Fibroblast of lung (primary cell): ENCODE measurements around the gene TMEM131. TPM values are rescaled to one million over a fixed set of nuclear protein-coding genes. Genes with fewer than 3 reads are reported as not detected.

Source experiments
- DNase-seq, 2 donors: peaks; one replicate each; pipeline versions ENCODE4 v3.0.0 to v3.0.0-alpha.2; 2010; ENCODE audit warnings: low read depth in 2 of 2
- H2AFZ ChIP-seq: 2 replicates; pipeline ENCODE4 v1.5.1; 2012; ENCODE audit warnings: low read length, control low read depth, inconsistent platforms
- H3K27ac ChIP-seq: 2 replicates; pipeline ENCODE4 v1.5.1; 2011; ENCODE audit warnings: low read length, control low read depth; ENCODE audit not compliant: insufficient read depth
- H3K27me3 ChIP-seq: 2 replicates; pipeline ENCODE4 v1.5.1; 2011; ENCODE audit warnings: mild to moderate bottlenecking, low read length; ENCODE audit not compliant: control insufficient read depth, insufficient read depth
- H3K36me3 ChIP-seq: 2 replicates; pipeline ENCODE4 v1.5.1; 2011; ENCODE audit warnings: low read length; ENCODE audit not compliant: control insufficient read depth, insufficient read depth
- H3K4me1 ChIP-seq: 2 replicates; pipeline ENCODE4 v1.5.1; 2011; ENCODE audit warnings: low read length; ENCODE audit not compliant: control insufficient read depth, insufficient read depth; ENCODE audit errors: extremely low read depth
- H3K4me2 ChIP-seq: 2 replicates; pipeline ENCODE4 v1.5.1; 2011; ENCODE audit warnings: low read length, control low read depth; ENCODE audit not compliant: insufficient read depth; ENCODE audit errors: extremely low read depth
- H3K4me3 ChIP-seq, 4 experiments: fragments of 200-600 bp in 1 of 4; sonication (generic) in 1 of 4; replicated peaks in 1 of 4; 2 replicates each; pipeline ENCODE4 v1.5.1; 2011 to 2016; ENCODE audit warnings: low read length in 4 of 4, low read depth in 3 of 4, mild to moderate bottlenecking in 3 of 4, control low read depth in 2 of 4, inconsistent platforms in 1 of 4, mixed read lengths in 1 of 4; ENCODE audit not compliant: insufficient read depth in 1 of 4; ENCODE audit errors: control extremely low read depth in 1 of 4
- H3K79me2 ChIP-seq: 2 replicates; pipeline ENCODE4 v1.5.1; 2012; ENCODE audit warnings: mild to moderate bottlenecking, low read length, inconsistent platforms; ENCODE audit not compliant: control insufficient read depth, insufficient read depth
- H3K9ac ChIP-seq: 2 replicates; pipeline ENCODE4 v1.5.1; 2011; ENCODE audit warnings: mild to moderate bottlenecking, low read length, control low read depth; ENCODE audit not compliant: insufficient read depth
- H3K9me3 ChIP-seq: 2 replicates; pipeline ENCODE4 v1.5.1; 2012; ENCODE audit warnings: low read depth, low read length; ENCODE audit not compliant: control insufficient read depth, insufficient read depth
- H4K20me1 ChIP-seq: 2 replicates; pipeline ENCODE4 v1.5.1; 2011; ENCODE audit warnings: low read length; ENCODE audit not compliant: control insufficient read depth, insufficient read depth; ENCODE audit errors: extremely low read depth
- CTCF ChIP-seq, 2 donors: IDR thresholded peaks in 1 of 2; conservative IDR thresholded peaks in 1 of 2; 1 replicate in 1 of 2; 2 replicates in 1 of 2; pipeline ENCODE4 v1.5.1; 2011 to 2012; ENCODE audit warnings: low read length in 2 of 2, control low read depth in 1 of 2, inconsistent platforms in 1 of 2, low read depth in 1 of 2, mild to moderate bottlenecking in 1 of 2
- EZH2 ChIP-seq: IDR thresholded peaks from 2 replicates; pipeline ENCODE4 v1.5.1; 2012; ENCODE audit warnings: low read length, control low read depth, mild to moderate bottlenecking; ENCODE audit errors: missing control alignments
- polyA plus RNA-seq, 2 donors: library from polyadenylated mRNA; depleted of rRNA in 1 of 2; stranded (reverse) in 1 of 2; unstranded in 1 of 2; fragments of >200 nt; gene quantifications; 2 replicates each; pipeline ENCODE4 v1.2.1, GENCODE V29; 2011 to 2012; ENCODE audit warnings: missing spikeins in 1 of 2
- total RNA-seq: library from RNA; depleted of rRNA; stranded (reverse); fragments of >200 nt; gene quantifications from 2 replicates; pipeline ENCODE4 v1.2.1, GENCODE V29; 2014

Gene TMEM131
- total and polyA plus RNA-seq, 2 donors (not counting 1 experiment from before 2014, with no cell fraction given): 18.1 to 32.4 TPM

- Histone ChIP-seq H3K9ac (no peak overlapping the region), H3K4me2 (no peak overlapping the region), H2AFZ (no peak overlapping the region), H3K36me3 (peaks cover 5% of the 10 kb centered on the region), H3K79me2 (no peaks in the 10 kb centered on the region), H3K27me3 (no peaks in the 10 kb centered on the region), H4K20me1 (no peaks in the 10 kb centered on the region), H3K4me1 (no peaks in the 10 kb centered on the region), H3K27ac (no peak overlapping the region), H3K9me3 (no peaks in the 10 kb centered on the region), H3K4me3 (no peak overlapping the region)
- DNase-seq: peak; percentile 58 to 76
- no peak for TF ChIP-seq EZH2
- peak; percentile 92 to 96 for TF ChIP-seq CTCF (conservative IDR thresholded peaks at IDR 0.05 in 1 of 2, IDR thresholded peaks at IDR 0.05 in 1 of 2; ENCODE audit: low read depth in 1 of 2, low read length in 2 of 2)
Observed at GRCh38 chr2:97806738-97807618, 188.8 kb downstream of the TMEM131 start.

GRCh38 chr2:97805776-97806175 is 190.0 kb downstream of the TMEM131 start:
- H3K36me3 ChIP-seq: peaks cover 2% of the 10 kb centered on the region
- TF ChIP-seq CTCF (conservative IDR thresholded peaks at IDR 0.05 in 1 of 2, IDR thresholded peaks at IDR 0.05 in 1 of 2; ENCODE audit: low read depth in 1 of 2, low read length in 2 of 2) (no peak), EZH2 (no peak)
- no peak for DNase-seq

GRCh38 chr2:97801028-97801427 is 194.7 kb downstream of the TMEM131 start:
- no peaks in the 10 kb centered on the region for H3K36me3 ChIP-seq
- no peak for DNase-seq
- no peaks in the 10 kb centered on the region for H3K9me3 ChIP-seq
- no peaks in the 10 kb centered on the region for H3K4me1 ChIP-seq
- H3K4me3 ChIP-seq: no peak overlapping the region
- H2AFZ ChIP-seq: no peak overlapping the region
- H3K9ac ChIP-seq: no peak overlapping the region
- TF ChIP-seq CTCF (conservative IDR thresholded peaks at IDR 0.05 in 1 of 2, IDR thresholded peaks at IDR 0.05 in 1 of 2; ENCODE audit: low read depth in 1 of 2, low read length in 2 of 2): no peak
- TF ChIP-seq EZH2: no peak
- H4K20me1 ChIP-seq: no peaks in the 10 kb centered on the region
- no peaks in the 10 kb centered on the region for H3K27me3 ChIP-seq
- no peaks in the 10 kb centered on the region for H3K79me2 ChIP-seq
- H3K27ac ChIP-seq: no peak overlapping the region
- no peak overlapping the region for H3K4me2 ChIP-seq

More at GRCh38 chr2:97805776-97806175, 190.0 kb downstream of the TMEM131 start:
- Histone ChIP-seq H3K4me2 (no peak overlapping the region), H2AFZ (no peak overlapping the region), H3K9ac (no peak overlapping the region), H4K20me1 (no peaks in the 10 kb centered on the region), H3K79me2 (no peaks in the 10 kb centered on the region), H3K4me3 (no peak overlapping the region), H3K9me3 (no peaks in the 10 kb centered on the region), H3K27me3 (no peaks in the 10 kb centered on the region), H3K27ac (no peak overlapping the region), H3K4me1 (no peaks in the 10 kb centered on the region)
